ENCODE measurements around the gene KISS1R. TPM values are rescaled to one million over a fixed set of nuclear protein-coding genes. Genes with fewer than 3 reads are reported as not detected.

The KISS1R gene
- polyA plus RNA-seq, 1 experiment, result not detected

DNA sequence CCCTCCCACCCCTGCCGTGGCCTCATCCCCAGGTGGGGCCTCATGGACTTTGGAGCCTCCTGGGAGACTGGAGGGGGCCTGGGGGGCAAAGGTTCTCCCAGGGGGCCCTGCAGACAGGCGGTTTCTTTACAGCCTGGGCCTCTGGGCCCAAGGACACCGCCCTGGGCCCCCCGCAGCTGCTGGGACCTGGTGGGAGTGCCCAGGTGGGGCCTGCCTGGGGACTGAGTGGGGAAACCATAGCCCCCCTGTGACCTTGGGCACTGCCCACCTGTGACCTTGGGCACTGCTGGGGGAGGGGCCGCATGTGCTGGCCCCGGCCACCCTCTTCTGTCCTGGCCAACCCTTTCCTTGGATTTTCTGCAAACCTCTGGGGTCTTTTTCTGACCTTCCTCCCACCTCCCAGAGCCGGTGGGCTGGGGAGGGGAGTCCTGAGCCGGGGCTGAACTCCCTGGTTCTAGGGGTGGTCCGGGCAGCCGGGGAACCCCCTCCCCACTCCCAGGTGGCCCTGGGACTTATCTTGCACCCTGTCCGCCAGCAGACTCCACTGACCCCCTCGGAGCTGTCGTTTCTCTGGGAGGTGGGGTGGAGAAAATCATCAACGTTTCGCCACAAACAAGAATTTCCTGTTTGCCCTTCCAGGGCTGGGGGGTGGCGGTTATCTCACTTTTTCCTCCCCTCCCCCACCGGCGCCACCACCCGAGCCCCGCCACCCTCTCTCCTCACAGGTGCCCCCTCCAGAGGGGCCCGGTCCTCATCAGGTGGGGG lies 35.7 kb downstream of the KISS1R start:
- TF ChIP-seq, protein P1, sequence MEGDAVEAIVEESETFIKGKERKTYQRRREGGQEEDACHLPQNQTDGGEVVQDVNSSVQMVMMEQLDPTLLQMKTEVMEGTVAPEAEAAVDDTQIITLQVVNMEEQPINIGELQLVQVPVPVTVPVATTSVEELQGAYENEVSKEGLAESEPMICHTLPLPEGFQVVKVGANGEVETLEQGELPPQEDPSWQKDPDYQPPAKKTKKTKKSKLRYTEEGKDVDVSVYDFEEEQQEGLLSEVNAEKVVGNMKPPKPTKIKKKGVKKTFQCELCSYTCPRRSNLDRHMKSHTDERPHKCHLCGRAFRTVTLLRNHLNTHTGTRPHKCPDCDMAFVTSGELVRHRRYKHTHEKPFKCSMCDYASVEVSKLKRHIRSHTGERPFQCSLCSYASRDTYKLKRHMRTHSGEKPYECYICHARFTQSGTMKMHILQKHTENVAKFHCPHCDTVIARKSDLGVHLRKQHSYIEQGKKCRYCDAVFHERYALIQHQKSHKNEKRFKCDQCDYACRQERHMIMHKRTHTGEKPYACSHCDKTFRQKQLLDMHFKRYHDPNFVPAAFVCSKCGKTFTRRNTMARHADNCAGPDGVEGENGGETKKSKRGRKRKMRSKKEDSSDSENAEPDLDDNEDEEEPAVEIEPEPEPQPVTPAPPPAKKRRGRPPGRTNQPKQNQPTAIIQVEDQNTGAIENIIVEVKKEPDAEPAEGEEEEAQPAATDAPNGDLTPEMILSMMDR (IDR thresholded peaks at IDR 0.05; ENCODE audit: insufficient read depth, low read depth, low read length), result no peak
- Histone ChIP-seq H3K4me3 (ENCODE audit: low read depth, low read length) (peak overlapping the region; percentile 16), H3K36me3 (ENCODE audit: control insufficient read depth, insufficient read depth, low read length) (peaks cover 7% of the 10 kb centered on the region), H3K27me3 (ENCODE audit: control insufficient read depth, insufficient read depth, low read length) (no peaks in the 10 kb centered on the region)
- no peak for DNase-seq (ENCODE audit: low read depth)
- ChIA-PET CTCF (no interaction called here), POLR2A (no interaction called here)

DNA sequence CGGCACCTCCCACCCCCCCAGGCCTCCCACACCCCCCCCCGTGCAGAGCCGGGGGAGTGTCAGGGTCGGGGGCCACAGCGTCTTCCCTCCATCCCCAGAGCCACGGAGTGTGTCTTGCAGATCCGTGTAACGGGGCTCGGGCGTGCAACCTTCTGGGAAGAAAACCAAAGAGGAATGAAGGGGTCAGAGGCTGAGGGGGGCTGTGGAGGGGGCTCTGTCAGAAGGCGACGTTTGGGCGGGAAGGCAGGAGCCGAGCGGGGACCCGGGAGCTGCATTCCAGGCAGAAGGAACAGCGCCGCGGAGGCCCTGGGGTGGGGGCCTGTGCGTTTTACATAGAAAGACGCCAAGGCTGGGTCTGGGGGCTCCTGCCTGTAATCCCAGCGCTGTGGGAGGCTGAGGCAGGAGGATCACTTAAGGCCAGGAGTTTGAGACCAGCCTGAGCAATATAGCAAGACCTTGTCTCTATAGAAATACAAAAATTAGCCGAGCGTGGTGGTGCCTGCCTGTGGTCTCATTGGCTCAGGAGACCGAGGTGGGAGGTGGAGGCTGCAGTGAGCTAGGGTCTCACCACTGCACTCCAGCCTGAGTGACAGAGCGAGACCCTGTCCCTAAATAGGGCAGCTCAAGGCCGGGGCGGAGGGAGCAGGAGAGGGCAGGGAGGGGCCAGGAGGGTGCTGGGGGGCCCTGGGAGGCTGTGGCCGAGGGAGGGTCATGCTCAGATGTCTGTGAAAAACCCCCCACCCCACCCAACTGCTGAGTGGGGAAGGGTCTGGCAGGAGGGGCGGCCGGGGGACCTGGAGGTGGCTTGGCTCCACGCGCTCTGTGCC lies 36.5 kb downstream of the KISS1R start:
- TF ChIP-seq, protein P1 (IDR thresholded peaks at IDR 0.05; ENCODE audit: insufficient read depth, low read depth, low read length), result no peak
- POLR2A ChIA-PET, result no interaction called here
- H3K27me3 ChIP-seq (ENCODE audit: control insufficient read depth, insufficient read depth, low read length), result no peaks in the 10 kb centered on the region
- H3K4me3 ChIP-seq (ENCODE audit: low read depth, low read length), result no peak overlapping the region
- CTCF ChIA-PET, result interaction anchor here (0.7 kb wide), 1 partner anchor 31 kb away, joined by 3 read pairs; no protein-coding TSS in a partner anchor
- DNase-seq (ENCODE audit: low read depth), result no peak
- peaks cover 3% of the 10 kb centered on the region for H3K36me3 ChIP-seq (ENCODE audit: control insufficient read depth, insufficient read depth, low read length)

DNA sequence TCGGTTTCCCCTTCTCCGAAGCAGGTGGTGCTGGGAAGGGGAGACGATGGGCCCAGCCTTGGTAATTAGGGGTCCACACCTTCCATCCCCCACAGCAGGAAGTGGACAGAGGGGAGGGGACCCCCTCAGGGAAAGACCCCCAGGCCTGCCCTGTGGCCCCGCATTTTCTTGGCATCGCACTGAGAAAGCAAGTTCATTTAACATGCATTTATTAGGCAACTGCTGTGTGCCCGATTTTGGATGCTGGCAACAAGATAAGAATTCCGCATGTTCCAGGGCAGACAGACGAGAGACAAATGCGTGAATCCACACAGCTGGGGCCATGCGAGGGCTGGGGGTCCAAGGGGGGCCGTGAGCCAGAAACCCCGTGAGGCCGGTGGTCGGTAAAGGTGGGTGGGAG lies 37.1 kb downstream of the KISS1R start:
- peaks cover 3% of the 10 kb centered on the region for H3K36me3 ChIP-seq (ENCODE audit: control insufficient read depth, insufficient read depth, low read length)
- H3K4me3 ChIP-seq (ENCODE audit: low read depth, low read length), result no peak overlapping the region
- TF ChIP-seq, protein P1 (IDR thresholded peaks at IDR 0.05; ENCODE audit: insufficient read depth, low read depth, low read length), result no peak
- CTCF ChIA-PET, result no interaction called here
- DNase-seq (ENCODE audit: low read depth), result no peak
- no peaks in the 10 kb centered on the region for H3K27me3 ChIP-seq (ENCODE audit: control insufficient read depth, insufficient read depth, low read length)
- POLR2A ChIA-PET, result no interaction called here

DNA sequence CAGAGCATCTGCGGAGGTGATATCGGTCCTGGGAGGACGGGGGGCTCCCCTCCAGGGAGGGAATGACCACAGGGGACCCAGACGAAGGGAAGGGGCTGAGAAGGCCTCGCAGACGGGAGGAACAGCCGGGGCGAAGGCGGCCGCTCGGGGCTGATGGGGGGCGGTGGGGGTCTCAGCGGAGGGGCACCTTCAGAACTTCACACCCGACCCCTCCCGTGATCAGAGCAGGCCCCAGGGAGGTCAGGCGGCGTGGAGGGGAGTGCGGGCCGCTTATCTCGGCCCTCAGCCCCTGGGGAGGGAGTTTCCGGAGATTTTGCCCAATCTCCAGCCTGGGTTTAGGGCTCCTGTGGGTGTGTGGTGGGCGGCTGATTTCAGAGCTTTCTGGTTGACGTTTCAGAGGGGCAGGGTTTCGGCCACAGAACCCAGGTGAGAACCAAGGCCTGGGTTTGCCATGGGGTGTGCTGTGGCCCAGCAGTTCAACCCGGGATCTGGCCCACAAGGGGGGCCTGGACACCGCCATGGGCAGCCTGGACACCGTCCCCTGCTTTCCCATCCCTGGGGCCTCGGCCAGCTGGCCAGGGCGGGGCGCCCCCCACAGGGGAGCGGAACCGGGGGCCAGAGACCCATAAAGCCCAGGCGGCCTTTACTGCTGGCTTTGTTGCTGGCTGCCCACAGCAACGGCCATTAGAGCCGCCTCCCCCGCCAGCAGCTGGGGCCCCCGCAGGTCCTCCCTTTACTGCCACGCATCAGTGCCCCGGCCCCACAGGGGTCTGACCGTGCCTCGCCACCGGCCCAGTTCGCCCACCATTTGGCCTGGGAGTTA lies 37.8 kb downstream of the KISS1R start:
- TF ChIP-seq, protein P1 (IDR thresholded peaks at IDR 0.05; ENCODE audit: insufficient read depth, low read depth, low read length), result no peak
- H3K4me3 ChIP-seq (ENCODE audit: low read depth, low read length), result no peak overlapping the region
- H3K36me3 ChIP-seq (ENCODE audit: control insufficient read depth, insufficient read depth, low read length), result peaks cover 7% of the 10 kb centered on the region
- POLR2A ChIA-PET, result no interaction called here
- CTCF ChIA-PET, result interaction anchor here (1.2 to 2.0 kb wide), 2 partner anchors 16 to 23 kb away, joined by 3 to 5 read pairs; no protein-coding TSS in a partner anchor
- no peak for DNase-seq (ENCODE audit: low read depth)
- no peaks in the 10 kb centered on the region for H3K27me3 ChIP-seq (ENCODE audit: control insufficient read depth, insufficient read depth, low read length)

All from BJ (cell line).